ENCODE data around the gene ZSCAN25. TPM values are rescaled to one million over a fixed set of nuclear protein-coding genes. Genes with fewer than 3 reads are reported as not detected.

The ZSCAN25 gene
- total RNA-seq, 1 donor from 2014 or later, result 22.9 TPM

- peaks cover 19% of the 10 kb centered on the region for H3K36me3 Mint-ChIP-seq
- DNase-seq (ENCODE audit: extremely low spot score, unreplicated experiment), result no peak
Observed at GRCh38 chr7:99642027-99642426, 25.3 kb downstream of the ZSCAN25 start.

GRCh38 chr7:99643464-99643863 lies 26.7 kb downstream of the ZSCAN25 start:
- Mint-ChIP-seq H3K27me3 (no peaks in the 10 kb centered on the region), H3K4me3 (no peak overlapping the region), H3K27ac (no peak overlapping the region), H3K4me1 (ENCODE audit: unreplicated experiment) (no peaks in the 10 kb centered on the region), H3K36me3 (peaks cover 20% of the 10 kb centered on the region), H3K9me3 (no peaks in the 10 kb centered on the region)
- TF ChIP-seq, protein P1, sequence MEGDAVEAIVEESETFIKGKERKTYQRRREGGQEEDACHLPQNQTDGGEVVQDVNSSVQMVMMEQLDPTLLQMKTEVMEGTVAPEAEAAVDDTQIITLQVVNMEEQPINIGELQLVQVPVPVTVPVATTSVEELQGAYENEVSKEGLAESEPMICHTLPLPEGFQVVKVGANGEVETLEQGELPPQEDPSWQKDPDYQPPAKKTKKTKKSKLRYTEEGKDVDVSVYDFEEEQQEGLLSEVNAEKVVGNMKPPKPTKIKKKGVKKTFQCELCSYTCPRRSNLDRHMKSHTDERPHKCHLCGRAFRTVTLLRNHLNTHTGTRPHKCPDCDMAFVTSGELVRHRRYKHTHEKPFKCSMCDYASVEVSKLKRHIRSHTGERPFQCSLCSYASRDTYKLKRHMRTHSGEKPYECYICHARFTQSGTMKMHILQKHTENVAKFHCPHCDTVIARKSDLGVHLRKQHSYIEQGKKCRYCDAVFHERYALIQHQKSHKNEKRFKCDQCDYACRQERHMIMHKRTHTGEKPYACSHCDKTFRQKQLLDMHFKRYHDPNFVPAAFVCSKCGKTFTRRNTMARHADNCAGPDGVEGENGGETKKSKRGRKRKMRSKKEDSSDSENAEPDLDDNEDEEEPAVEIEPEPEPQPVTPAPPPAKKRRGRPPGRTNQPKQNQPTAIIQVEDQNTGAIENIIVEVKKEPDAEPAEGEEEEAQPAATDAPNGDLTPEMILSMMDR (conservative IDR thresholded peaks at IDR 0.05), result no peak
- DNase-seq (ENCODE audit: extremely low spot score, unreplicated experiment), result no peak

More at GRCh38 chr7:99642027-99642426, 25.3 kb downstream of the ZSCAN25 start:
- Mint-ChIP-seq H3K4me1 (ENCODE audit: unreplicated experiment) (no peaks in the 10 kb centered on the region), H3K9me3 (no peaks in the 10 kb centered on the region), H3K27me3 (no peaks in the 10 kb centered on the region), H3K27ac (no peak overlapping the region), H3K4me3 (no peak overlapping the region)
- TF ChIP-seq, protein P1 (conservative IDR thresholded peaks at IDR 0.05), result no peak

- TF ChIP-seq, protein P1 (conservative IDR thresholded peaks at IDR 0.05), result no peak
- Mint-ChIP-seq H3K4me3 (no peak overlapping the region), H3K27ac (no peak overlapping the region), H3K9me3 (no peaks in the 10 kb centered on the region), H3K4me1 (ENCODE audit: unreplicated experiment) (no peaks in the 10 kb centered on the region), H3K27me3 (no peaks in the 10 kb centered on the region), H3K36me3 (peaks cover 20% of the 10 kb centered on the region)
- DNase-seq (ENCODE audit: extremely low spot score, unreplicated experiment), result no peak
Observed at GRCh38 chr7:99644431-99644830, 27.7 kb downstream of the ZSCAN25 start.

DNA sequence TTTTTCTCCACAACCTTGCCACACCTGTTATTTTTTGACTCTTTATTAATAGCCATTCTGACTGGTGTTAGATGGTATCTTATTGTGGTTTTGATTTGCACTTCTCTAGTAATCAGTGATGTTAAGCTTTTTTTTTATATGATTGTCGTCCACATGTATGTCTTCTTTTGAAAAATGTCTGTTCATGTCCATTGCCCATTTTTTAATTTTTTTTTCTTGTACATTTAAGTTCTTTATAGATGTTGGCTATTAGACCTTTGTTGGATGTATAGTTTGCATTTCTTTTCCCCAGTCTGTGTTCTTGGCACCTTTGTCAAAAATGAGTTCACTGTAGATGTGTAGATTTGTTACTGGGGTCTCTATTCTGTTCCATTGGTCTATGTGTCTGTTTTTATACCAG lies 28.8 kb downstream of the ZSCAN25 start:
- DNase-seq (ENCODE audit: extremely low spot score, unreplicated experiment), result no peak
- Mint-ChIP-seq H3K4me1 (ENCODE audit: unreplicated experiment) (no peaks in the 10 kb centered on the region), H3K27ac (no peak overlapping the region), H3K27me3 (no peaks in the 10 kb centered on the region), H3K4me3 (no peak overlapping the region), H3K9me3 (no peaks in the 10 kb centered on the region), H3K36me3 (peaks cover 20% of the 10 kb centered on the region)
- TF ChIP-seq, protein P1 (conservative IDR thresholded peaks at IDR 0.05), result no peak

- Mint-ChIP-seq H3K4me3 (no peak overlapping the region), H3K9me3 (no peaks in the 10 kb centered on the region), H3K4me1 (ENCODE audit: unreplicated experiment) (no peaks in the 10 kb centered on the region), H3K27ac (no peak overlapping the region), H3K36me3 (peaks cover 20% of the 10 kb centered on the region), H3K27me3 (no peaks in the 10 kb centered on the region)
- no peak for DNase-seq (ENCODE audit: extremely low spot score, unreplicated experiment)
- TF ChIP-seq, protein P1 (conservative IDR thresholded peaks at IDR 0.05), result no peak
Observed at GRCh38 chr7:99648843-99649242, 32.1 kb downstream of the ZSCAN25 start.

DNA sequence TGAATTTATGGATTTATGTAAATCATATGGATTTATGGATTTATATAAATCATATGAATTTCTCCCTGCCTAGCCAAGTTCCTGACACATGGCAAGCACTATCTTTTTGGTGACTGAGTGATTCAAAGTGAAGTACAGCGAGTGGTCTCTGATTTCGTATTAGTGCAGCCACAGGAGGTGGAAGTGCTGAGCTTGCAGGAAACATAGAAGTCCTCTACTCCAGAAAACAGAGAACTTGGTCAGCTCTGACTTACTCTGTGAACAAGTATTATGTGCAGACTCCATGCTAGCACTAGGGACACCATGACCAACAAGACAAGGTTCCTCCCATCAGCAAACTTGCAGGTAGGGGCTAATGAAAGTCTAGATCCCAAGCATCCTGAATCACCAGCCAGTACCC lies 34.5 kb downstream of the ZSCAN25 start:
- no peak overlapping the region for H3K4me3 Mint-ChIP-seq
- H3K9me3 Mint-ChIP-seq, result no peaks in the 10 kb centered on the region
- TF ChIP-seq, protein P1 (conservative IDR thresholded peaks at IDR 0.05), result no peak
- DNase-seq (ENCODE audit: extremely low spot score, unreplicated experiment), result no peak
- no peaks in the 10 kb centered on the region for H3K27me3 Mint-ChIP-seq
- H3K36me3 Mint-ChIP-seq, result peaks cover 4% of the 10 kb centered on the region
- no peak overlapping the region for H3K27ac Mint-ChIP-seq
- no peaks in the 10 kb centered on the region for H3K4me1 Mint-ChIP-seq (ENCODE audit: unreplicated experiment)
